Parathyroid adenoma (tissue), 2 donors: ENCODE data around the gene STXBP4.
A peak's percentile ranks its signal among the peaks of the same experiment; 100 is the strongest.

Experiments
- H2AFZ ChIP-seq: fragments of 300-600 bp; sonication (generic); one replicate; pipeline ENCODE4 v1.7.0; 2017; ENCODE audit warnings: antibody characterized with exemption, mild to moderate bottlenecking
- H3K27ac ChIP-seq: fragments of 300-600 bp; sonication (generic); one replicate; pipeline ENCODE4 v1.7.0; 2017
- H3K27me3 ChIP-seq: fragments of 300-600 bp; sonication (generic); one replicate; pipeline ENCODE4 v1.7.0; 2017; ENCODE audit warnings: low read length; ENCODE audit not compliant: control insufficient read depth, insufficient read depth
- H3K36me3 ChIP-seq: fragments of 300-600 bp; sonication (generic); one replicate; pipeline ENCODE4 v1.7.0; 2017; ENCODE audit warnings: low read length; ENCODE audit not compliant: control insufficient read depth, insufficient read depth
- H3K4me1 ChIP-seq: fragments of 300-600 bp; sonication (generic); one replicate; pipeline ENCODE4 v1.7.0; 2017; ENCODE audit warnings: control low read depth
- H3K4me2 ChIP-seq: fragments of 300-600 bp; sonication (generic); one replicate; pipeline ENCODE4 v1.7.0; 2017; ENCODE audit warnings: low read length
- H3K4me3 ChIP-seq: fragments of 300-600 bp; sonication (generic); one replicate; pipeline ENCODE4 v1.7.0; 2017; ENCODE audit warnings: low read depth, low read length
- H3K79me2 ChIP-seq: fragments of 300-600 bp; sonication (generic); one replicate; pipeline ENCODE4 v1.7.0; 2017; ENCODE audit warnings: control low read depth
- H3K9ac ChIP-seq: fragments of 300-600 bp; sonication (generic); one replicate; pipeline ENCODE4 v1.7.0; 2017; ENCODE audit warnings: mild to moderate bottlenecking
- H3K9me3 ChIP-seq: fragments of 300-600 bp; sonication (generic); one replicate; pipeline ENCODE4 v1.7.0; 2017; ENCODE audit warnings: low read length; ENCODE audit not compliant: control insufficient read depth
- CTCF ChIP-seq: fragments of 300-600 bp; sonication (generic); IDR thresholded peaks from one replicate; pipeline ENCODE4 v1.7.0; 2017; ENCODE audit warnings: antibody characterized with exemption, mild to moderate bottlenecking
- donor health status: primary hyperparathyroidism.

STXBP4 gene

DNA sequence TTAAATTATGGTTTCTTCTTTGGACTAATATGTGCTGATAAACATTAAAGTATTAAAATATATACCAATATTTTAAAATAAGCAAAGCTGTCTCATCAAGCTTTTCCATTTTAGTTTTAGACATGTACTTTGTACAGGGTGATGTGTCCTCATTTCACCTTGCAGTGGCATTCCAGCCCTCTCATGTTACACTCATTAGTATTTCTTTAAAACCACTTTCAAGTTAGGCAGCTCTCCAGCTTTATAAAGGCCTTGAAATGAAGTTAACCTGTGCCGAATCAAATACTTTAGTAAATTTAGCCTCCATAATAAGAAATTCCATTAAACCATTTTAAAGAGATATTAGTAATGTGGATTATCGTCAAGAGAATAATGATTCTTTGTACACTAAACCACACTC is 188.6 kb downstream of the STXBP4 start:
- H3K27me3 ChIP-seq = no peaks in the 10 kb centered on the region
- no peak overlapping the region for H3K9ac ChIP-seq
- H3K4me1 ChIP-seq = peaks cover 8% of the 10 kb centered on the region
- peak overlapping the region; percentile 42 for H3K4me2 ChIP-seq
- no peak for TF ChIP-seq CTCF
- H2AFZ ChIP-seq = no peak overlapping the region
- no peaks in the 10 kb centered on the region for H3K9me3 ChIP-seq
- no peak overlapping the region for H3K27ac ChIP-seq
- no peaks in the 10 kb centered on the region for H3K36me3 ChIP-seq
- no peak overlapping the region for H3K4me3 ChIP-seq
- no peaks in the 10 kb centered on the region for H3K79me2 ChIP-seq

DNA sequence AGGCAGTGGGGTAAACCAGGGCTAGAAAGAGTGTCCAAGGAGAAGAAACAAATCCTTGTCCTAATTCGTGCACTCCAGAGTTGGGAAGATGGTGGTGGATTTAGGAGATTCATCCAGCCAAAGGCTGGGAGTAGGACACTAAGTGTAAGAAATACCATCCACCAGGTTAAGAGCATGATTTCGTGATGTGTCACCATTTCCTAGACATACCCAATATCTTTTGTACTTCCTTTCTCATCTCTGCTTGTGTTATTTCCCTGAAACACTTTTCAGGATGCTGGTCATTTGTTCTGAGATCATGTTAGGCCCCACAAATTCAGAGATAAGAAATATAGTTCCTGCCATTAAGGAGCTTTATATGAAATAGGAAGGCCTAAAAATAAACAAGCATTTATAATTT is 189.9 kb downstream of the STXBP4 start:
- no peak overlapping the region for H3K4me2 ChIP-seq
- H3K9me3 ChIP-seq = no peaks in the 10 kb centered on the region
- no peaks in the 10 kb centered on the region for H3K27me3 ChIP-seq
- no peak overlapping the region for H3K4me3 ChIP-seq
- no peak for TF ChIP-seq CTCF
- H2AFZ ChIP-seq = no peak overlapping the region
- no peak overlapping the region for H3K27ac ChIP-seq
- peaks cover 8% of the 10 kb centered on the region for H3K4me1 ChIP-seq
- no peak overlapping the region for H3K9ac ChIP-seq
- no peaks in the 10 kb centered on the region for H3K79me2 ChIP-seq
- no peaks in the 10 kb centered on the region for H3K36me3 ChIP-seq

GRCh38 chr17:55159251-55159650 is 190.7 kb downstream of the STXBP4 start:
- Histone ChIP-seq H3K27me3 (no peaks in the 10 kb centered on the region), H3K27ac (no peak overlapping the region), H3K36me3 (no peaks in the 10 kb centered on the region)

DNA sequence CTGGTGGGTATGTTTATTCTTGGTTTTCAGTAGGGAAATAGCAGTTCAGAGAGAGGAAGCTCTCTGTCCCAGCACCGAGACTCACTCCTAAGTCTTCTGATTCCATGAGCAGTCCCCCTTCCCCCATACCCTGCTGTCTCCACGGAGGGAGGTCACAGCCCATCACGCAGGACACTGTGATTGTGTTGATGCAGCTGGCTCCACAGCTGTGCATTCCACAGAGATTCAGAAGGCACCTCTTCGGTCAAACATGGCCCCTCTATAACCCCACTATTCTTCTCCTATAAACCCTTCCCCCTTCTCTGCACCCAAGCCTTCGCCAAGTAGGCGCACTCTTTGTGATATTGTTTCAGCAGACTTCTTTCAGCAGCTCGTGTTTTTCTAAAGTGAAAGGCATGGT is 191.9 kb downstream of the STXBP4 start:
- H3K27ac ChIP-seq = no peak overlapping the region
- H3K4me2 ChIP-seq = no peak overlapping the region
- H3K4me3 ChIP-seq = no peak overlapping the region
- no peaks in the 10 kb centered on the region for H3K27me3 ChIP-seq
- H3K79me2 ChIP-seq = no peaks in the 10 kb centered on the region
- no peaks in the 10 kb centered on the region for H3K9me3 ChIP-seq
- H2AFZ ChIP-seq = no peak overlapping the region
- no peak for TF ChIP-seq CTCF
- no peak overlapping the region for H3K9ac ChIP-seq
- H3K4me1 ChIP-seq = peaks cover 8% of the 10 kb centered on the region
- no peaks in the 10 kb centered on the region for H3K36me3 ChIP-seq

More at GRCh38 chr17:55159251-55159650, 190.7 kb downstream of the STXBP4 start:
- Histone ChIP-seq H3K9me3 (no peaks in the 10 kb centered on the region), H3K4me2 (no peak overlapping the region), H3K9ac (no peak overlapping the region), H3K4me3 (no peak overlapping the region), H3K79me2 (no peaks in the 10 kb centered on the region), H3K4me1 (peaks cover 8% of the 10 kb centered on the region), H2AFZ (no peak overlapping the region)
- TF ChIP-seq CTCF = no peak

DNA sequence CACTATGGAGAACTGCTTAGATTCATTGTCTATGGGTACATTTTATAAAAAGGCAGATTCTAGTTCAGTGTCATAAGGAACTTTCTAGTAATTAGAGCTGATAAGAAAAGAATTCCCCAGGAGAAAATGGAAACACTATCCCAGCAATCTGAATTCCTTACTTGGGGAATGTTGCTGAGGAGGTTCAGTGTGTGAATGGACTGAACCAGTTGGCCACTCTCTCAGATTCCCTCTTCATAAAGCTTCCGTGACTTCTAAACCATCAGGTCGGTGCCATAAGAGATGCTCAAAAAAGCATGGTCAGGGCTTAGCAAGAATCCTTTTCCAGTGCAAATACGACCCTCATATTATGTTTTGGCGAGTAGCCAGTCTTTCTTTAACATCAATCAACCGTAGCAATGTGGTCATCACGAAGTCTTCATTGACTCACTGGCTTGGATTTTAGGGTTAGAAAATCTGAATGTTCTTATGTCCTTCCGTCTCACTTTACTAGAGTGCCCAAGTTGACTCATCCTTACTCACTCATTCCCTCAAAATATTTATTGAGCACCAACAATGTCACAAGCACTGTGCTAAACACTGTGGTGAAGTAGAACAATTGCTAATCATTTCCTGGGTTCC is 193.5 kb downstream of the STXBP4 start:
- Histone ChIP-seq H3K9me3 (no peaks in the 10 kb centered on the region), H3K79me2 (no peaks in the 10 kb centered on the region), H3K4me3 (no peak overlapping the region), H3K9ac (no peak overlapping the region), H3K27me3 (no peaks in the 10 kb centered on the region), H3K4me1 (no peaks in the 10 kb centered on the region), H3K27ac (no peak overlapping the region), H3K36me3 (no peaks in the 10 kb centered on the region), H2AFZ (no peak overlapping the region), H3K4me2 (no peak overlapping the region)
- TF ChIP-seq CTCF = no peak
